ENCODE measurements around the gene RABGAP1L. TPM values are rescaled to one million over a fixed set of nuclear protein-coding genes. Genes with fewer than 3 reads are reported as not detected.

The RABGAP1L gene
- total and polyA plus RNA-seq, 10 of the 15 experiments (the other 5 are each of a cell fraction or from before 2014, with no cell fraction given) = 5.8 to 194 (median 113) TPM

DNA sequence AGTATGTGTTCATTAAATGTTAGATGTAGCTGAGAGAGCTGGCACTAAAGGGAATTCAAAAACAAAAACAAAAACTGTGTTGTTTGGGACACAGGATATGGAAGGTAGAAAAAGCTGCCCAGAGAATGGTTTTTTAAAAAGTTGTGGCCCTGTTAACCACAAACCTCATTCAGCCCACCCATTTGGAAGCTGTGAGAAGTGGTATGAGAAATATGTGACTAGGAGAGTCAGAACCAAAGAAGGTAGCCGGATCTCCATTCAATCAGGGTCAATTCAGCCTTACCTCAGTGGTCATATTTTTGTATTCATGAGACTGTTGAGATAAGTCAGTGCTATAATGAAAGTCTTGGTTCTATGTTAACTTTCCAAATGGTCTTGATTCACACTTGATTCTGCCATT is 810.7 kb downstream of the RABGAP1L start (continued):
- TF ChIP-seq RELB (IDR thresholded peaks at IDR 0.05; ENCODE audit: low read depth) (0 out of 2 replicates have a peak, but pooled peaks have one; percentile 16), CBFB (IDR thresholded peaks at IDR 0.05; ENCODE audit: low read depth) (peak; percentile 82), BCL11A (IDR thresholded peaks at IDR 0.05; ENCODE audit: low read depth, low read length) (peak; percentile 86), SRF (IDR thresholded peaks at IDR 0.05; ENCODE audit: low read depth in 2 of 2, low read length in 2 of 2) (0 out of 4 replicates have a peak, but pooled peaks of 1 of the 2 experiments have one; percentile 33), JUND (IDR thresholded peaks at IDR 0.05; ENCODE audit: low read depth, low read length) (0 out of 2 replicates have a peak, but pooled peaks have one; percentile 22), TARDBP (IDR thresholded peaks at IDR 0.05; ENCODE audit: borderline replicate concordance) (no peak), CREM (IDR thresholded peaks at IDR 0.05; ENCODE audit: low read depth) (peak; percentile 70), FOXK2 (IDR thresholded peaks at IDR 0.05) (no peak), CHD2 (IDR thresholded peaks at IDR 0.05; ENCODE audit: borderline replicate concordance, low read depth, low read length) (peak; percentile 26; the same call in 1 of the 2 replicates), ZNF384 (IDR thresholded peaks at IDR 0.05; ENCODE audit: borderline replicate concordance, low read depth, low read length) (no peak), IKZF2 (IDR thresholded peaks at IDR 0.05) (peak; percentile 64 to 81; a peak in 3 of 4 replicates), JUNB (IDR thresholded peaks at IDR 0.05) (peak; percentile 78), SMC3 (IDR thresholded peaks at IDR 0.05; ENCODE audit: borderline replicate concordance, low read length) (no peak), DPF2 (IDR thresholded peaks at IDR 0.05) (peak; percentile 84; the same call in 1 of the 2 replicates), SP1 (IDR thresholded peaks at IDR 0.05; ENCODE audit: low read depth, low read length) (peak; percentile 11), MTA2 (IDR thresholded peaks at IDR 0.05; ENCODE audit: low read depth) (peak; percentile 83), NR2F1 (conservative IDR thresholded peaks at IDR 0.05) (peak; percentile 89), IKZF1 (conservative IDR thresholded peaks at IDR 0.05) (peak; percentile 68), MLLT1 (IDR thresholded peaks at IDR 0.05) (peak; percentile 62; the same call in 1 of the 2 replicates), ASH2L (IDR thresholded peaks at IDR 0.05; ENCODE audit: borderline replicate concordance, low read depth) (no peak), BMI1 (IDR thresholded peaks at IDR 0.05; ENCODE audit: borderline replicate concordance) (peak; percentile 62)
- TF ChIP-seq, protein P1, sequence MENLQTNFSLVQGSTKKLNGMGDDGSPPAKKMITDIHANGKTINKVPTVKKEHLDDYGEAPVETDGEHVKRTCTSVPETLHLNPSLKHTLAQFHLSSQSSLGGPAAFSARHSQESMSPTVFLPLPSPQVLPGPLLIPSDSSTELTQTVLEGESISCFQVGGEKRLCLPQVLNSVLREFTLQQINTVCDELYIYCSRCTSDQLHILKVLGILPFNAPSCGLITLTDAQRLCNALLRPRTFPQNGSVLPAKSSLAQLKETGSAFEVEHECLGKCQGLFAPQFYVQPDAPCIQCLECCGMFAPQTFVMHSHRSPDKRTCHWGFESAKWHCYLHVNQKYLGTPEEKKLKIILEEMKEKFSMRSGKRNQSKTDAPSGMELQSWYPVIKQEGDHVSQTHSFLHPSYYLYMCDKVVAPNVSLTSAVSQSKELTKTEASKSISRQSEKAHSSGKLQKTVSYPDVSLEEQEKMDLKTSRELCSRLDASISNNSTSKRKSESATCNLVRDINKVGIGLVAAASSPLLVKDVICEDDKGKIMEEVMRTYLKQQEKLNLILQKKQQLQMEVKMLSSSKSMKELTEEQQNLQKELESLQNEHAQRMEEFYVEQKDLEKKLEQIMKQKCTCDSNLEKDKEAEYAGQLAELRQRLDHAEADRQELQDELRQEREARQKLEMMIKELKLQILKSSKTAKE (IDR thresholded peaks at IDR 0.05; ENCODE audit: low read depth, poor library complexity, severe bottlenecking) = peak; percentile 63
- TF ChIP-seq, protein P2, sequence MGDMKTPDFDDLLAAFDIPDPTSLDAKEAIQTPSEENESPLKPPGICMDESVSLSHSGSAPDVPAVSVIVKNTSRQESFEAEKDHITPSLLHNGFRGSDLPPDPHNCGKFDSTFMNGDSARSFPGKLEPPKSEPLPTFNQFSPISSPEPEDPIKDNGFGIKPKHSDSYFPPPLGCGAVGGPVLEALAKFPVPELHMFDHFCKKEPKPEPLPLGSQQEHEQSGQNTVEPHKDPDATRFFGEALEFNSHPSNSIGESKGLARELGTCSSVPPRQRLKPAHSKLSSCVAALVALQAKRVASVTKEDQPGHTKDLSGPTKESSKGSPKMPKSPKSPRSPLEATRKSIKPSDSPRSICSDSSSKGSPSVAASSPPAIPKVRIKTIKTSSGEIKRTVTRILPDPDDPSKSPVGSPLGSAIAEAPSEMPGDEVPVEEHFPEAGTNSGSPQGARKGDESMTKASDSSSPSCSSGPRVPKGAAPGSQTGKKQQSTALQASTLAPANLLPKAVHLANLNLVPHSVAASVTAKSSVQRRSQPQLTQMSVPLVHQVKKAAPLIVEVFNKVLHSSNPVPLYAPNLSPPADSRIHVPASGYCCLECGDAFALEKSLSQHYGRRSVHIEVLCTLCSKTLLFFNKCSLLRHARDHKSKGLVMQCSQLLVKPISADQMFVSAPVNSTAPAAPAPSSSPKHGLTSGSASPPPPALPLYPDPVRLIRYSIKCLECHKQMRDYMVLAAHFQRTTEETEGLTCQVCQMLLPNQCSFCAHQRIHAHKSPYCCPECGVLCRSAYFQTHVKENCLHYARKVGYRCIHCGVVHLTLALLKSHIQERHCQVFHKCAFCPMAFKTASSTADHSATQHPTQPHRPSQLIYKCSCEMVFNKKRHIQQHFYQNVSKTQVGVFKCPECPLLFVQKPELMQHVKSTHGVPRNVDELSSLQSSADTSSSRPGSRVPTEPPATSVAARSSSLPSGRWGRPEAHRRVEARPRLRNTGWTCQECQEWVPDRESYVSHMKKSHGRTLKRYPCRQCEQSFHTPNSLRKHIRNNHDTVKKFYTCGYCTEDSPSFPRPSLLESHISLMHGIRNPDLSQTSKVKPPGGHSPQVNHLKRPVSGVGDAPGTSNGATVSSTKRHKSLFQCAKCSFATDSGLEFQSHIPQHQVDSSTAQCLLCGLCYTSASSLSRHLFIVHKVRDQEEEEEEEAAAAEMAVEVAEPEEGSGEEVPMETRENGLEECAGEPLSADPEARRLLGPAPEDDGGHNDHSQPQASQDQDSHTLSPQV (IDR thresholded peaks at IDR 0.05) = 0 out of 2 replicates have a peak, but pooled peaks have one; percentile 33

All from GM12878 (cell line).